T-helper 2 cell treated with Interferon-gamma antibody and Interleukin-4, amounts not matched to agents 100 ng/mL and 5 ng/mL, for 36 hours (primary cell): ENCODE data around the gene CYB5A. TPM values are rescaled to one million over a fixed set of nuclear protein-coding genes. Genes with fewer than 3 reads are reported as not detected.
"Not testable (repeated sequence)": the region's sequence is repeated elsewhere in the genome, so short reads cannot be mapped to it uniquely, and the experiment has no call there.

Experiments used
- intact Hi-C: fragments of 100-400 bp; cut with micrococcal nuclease; formaldehyde crosslinking; loops from one replicate; pipeline ENCODE4 v1.15.1; 2023
- total RNA-seq: library from RNA; stranded (reverse); gene quantifications from 2 replicates; pipeline ENCODE4 v1.2.3, GENCODE V29; 2022

The CYB5A gene
- total RNA-seq, 1 donor from 2014 or later = 14.6 TPM

GRCh38 chr18:74299162-74299561 lies 7.4 kb upstream of the CYB5A start:
- intact Hi-C loops = no loop called here

GRCh38 chr18:74294526-74294925 lies 2.8 kb upstream of the CYB5A start:
- intact Hi-C loops = loop anchor here (5.0 kb wide), 1 partner anchor 918 kb away; the partner anchor contains the start of gene TSHZ1

DNA sequence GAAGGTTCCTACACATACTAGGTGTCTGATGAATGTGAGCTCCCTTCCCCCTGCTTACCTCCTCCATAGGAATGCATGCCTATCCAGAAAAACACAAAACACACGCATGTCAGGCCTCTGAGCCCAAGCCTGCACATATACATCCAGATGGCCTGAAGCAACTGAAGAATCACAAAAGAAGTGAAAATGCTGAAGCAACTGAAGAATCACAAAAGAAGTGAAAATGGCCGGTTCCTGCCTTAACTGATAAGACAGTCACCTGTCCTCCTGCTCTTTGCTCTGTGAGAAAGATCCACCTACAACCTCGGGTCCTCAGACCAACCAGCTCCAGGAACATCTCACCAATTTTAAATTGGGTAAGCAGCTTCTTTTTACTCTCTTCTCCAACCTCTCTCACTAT lies 1.2 kb upstream of the CYB5A start:
- intact Hi-C loops = loop anchor here (1.0 to 5.0 kb wide), 4 partner anchors 146 to 919 kb away; partner anchors contain the start of genes CNDP2, FBXO15, TSHZ1 and ZNF407

DNA sequence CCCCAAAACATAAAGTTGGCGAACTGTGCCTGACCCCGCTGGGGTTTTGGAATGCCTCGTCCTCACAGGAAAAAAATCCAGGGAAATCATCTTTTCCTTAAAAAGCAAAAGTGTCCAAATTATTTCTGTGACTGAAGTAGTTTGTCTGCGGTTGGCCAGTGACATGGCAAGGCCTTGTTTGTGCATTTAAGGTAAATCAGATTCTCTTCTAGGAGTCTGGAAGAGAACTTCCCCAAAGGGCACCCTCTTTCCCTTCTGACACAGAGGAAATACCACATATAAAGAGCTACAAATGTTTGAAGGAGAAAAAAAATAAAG lies 737 bp upstream of the CYB5A start:
- intact Hi-C loops = loop anchor here (1.0 to 5.0 kb wide), 4 partner anchors 145 to 920 kb away; partner anchors contain the start of genes CNDP2, FBXO15, TSHZ1 and ZNF407

GRCh38 chr18:74291472-74291770 lies 342 bp downstream of the CYB5A start:
- intact Hi-C loops = loop anchor here (5.0 kb wide), 1 partner anchor 921 kb away; the partner anchor contains the start of gene TSHZ1

- intact Hi-C loops = loop anchor here (5.0 kb wide), 1 partner anchor 921 kb away; the partner anchor contains the start of gene TSHZ1
These were observed 830 bp downstream of the CYB5A start for GRCh38 chr18:74290794-74291471.

DNA sequence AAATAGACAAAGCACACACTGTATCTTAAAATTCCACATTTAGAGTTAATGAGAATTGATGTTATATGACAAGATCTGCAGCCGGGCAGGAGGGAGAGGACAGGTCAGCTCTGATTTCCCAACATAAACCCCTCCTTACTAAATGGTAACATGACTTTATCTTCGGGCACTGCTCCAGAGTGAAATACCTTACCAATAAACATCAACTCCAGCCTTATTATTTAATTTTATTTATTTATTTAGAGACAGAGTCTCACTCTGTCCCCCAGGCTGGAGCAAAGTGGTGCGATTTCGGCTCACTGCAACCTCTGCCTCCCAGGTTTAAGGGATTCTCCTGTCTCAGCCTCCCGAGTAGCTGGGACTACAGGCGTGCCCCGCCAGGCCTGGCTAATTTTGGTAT lies 1.7 kb downstream of the CYB5A start:
- intact Hi-C loops = loop anchor here (5.0 kb wide), 1 partner anchor 922 kb away; the partner anchor contains the start of gene TSHZ1

- intact Hi-C loops = no loop called here
These were observed 2.6 kb downstream of the CYB5A start for GRCh38 chr18:74289137-74289536.

GRCh38 chr18:74288730-74289129 lies 3.0 kb downstream of the CYB5A start:
- intact Hi-C loops = no loop called here

DNA sequence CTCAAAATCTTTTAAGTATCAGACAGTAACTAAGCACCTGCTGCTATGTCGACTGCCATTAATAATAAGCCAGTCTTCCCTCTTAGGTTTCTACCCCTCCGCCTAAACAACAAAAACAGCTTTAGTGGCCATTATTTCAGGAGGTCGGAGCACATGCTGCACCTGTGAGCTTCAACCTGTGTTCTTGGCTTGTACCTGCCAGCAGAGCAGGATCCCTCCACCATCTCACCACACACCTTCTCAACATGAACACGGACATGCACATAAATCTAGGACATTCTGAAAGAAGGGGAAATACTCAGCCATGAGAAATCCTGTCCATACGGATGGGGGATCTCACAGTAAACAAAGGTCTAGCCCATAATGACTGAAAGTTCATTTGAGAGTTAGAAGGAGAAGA lies 3.7 kb downstream of the CYB5A start:
- intact Hi-C loops = no loop called here

GRCh38 chr18:74286856-74287255 lies 4.9 kb downstream of the CYB5A start:
- intact Hi-C loops = no loop called here

- intact Hi-C loops = no loop called here
These were observed 5.5 kb downstream of the CYB5A start for GRCh38 chr18:74286106-74286855.

DNA sequence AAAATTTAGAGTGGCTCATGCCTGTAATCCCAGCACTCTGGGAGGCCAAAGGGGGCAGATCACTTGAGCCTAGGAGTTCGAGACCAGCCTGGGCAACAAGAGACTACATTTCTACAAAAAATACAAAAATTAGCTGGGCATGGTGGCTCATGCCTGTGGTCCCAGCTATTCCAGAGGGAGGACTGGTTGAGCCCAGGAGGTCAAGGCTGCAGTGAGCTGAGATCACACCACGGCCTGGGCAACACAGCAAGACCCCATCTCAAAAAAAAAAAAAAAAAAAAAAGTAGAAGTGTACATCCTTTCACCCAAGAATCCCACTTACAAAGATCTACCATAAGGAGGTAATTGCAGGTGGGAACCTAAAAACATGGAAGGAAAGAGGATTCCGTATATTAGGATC lies 6.2 kb downstream of the CYB5A start:
- intact Hi-C loops = not testable (repeated sequence)

DNA sequence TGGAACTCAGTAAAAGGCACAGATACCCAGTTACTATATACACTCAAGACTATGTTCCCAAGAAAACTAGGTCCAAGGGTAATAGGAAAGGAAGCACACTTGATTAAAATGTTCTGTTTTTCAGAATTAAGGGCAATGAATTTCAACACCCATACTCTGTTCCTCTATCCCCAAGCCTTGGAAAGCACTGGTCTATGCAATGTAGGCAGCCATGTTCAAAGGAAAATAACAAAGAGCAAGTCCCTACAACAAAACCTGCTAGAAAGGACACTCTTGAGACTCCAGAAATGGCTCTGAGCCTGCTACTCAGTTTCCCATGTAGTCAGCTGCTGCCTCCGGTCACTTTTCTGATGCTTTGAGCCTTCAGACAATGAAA lies 6.8 kb downstream of the CYB5A start:
- intact Hi-C loops = no loop called here

GRCh38 chr18:74284191-74284979 lies 7.4 kb downstream of the CYB5A start:
- intact Hi-C loops = no loop called here

DNA sequence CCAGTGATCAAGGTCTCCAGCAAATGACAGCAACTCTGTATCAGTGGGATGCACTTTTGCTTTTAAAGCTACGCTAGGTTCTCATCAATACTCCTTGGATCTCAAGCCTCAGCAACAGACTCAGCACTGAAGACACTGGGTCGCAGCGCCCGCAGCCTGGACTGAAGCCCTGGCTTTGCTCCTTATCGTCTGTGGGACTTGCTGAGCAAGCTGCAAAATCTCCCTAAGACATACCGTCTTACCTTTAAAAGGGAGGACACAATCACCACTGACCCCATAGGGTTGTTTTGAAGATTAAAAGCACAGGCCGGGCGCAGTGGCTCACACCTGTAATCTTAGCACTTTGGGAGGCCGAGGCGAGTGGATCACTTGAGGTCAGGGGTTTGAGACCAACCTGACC lies 8.1 kb downstream of the CYB5A start:
- intact Hi-C loops = no loop called here

DNA sequence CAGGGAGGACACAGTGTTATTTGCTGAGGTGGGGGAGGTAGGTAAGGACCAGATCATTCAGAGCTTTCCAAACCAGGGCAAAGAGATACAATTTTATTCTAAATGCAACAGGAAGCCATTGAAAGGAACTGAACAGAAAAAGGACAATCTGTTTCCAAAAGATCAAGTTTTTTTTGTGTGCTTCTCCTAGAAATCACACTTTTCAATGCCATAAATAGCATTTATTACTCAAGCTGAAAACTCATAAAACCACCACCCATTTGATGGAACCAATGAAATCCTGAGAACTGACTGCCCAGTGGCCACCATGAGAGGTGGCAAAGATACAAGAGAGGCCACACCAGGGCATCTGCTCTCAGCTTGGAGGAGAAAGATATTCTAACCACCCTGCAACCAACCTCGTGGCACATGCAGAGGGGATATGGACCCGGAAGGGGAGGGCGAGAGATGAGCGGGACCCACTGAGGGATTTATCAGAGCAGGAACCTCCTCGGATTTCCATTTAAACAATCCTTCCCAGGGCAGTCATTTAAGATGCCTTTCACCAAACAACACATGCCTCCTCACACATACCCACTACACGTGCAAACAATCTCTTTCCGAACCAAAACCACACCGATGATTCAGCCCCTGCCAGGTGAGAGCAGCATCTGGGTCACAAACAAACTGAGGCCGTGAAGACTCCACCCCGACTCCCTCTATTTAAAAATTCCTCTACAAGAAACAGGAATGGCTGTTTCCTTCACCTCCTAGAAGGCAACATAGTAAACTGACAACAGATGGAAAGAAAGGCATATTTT lies 8.8 kb downstream of the CYB5A start:
- intact Hi-C loops = no loop called here

GRCh38 chr18:74281980-74282754 lies 9.6 kb downstream of the CYB5A start:
- intact Hi-C loops = no loop called here

DNA sequence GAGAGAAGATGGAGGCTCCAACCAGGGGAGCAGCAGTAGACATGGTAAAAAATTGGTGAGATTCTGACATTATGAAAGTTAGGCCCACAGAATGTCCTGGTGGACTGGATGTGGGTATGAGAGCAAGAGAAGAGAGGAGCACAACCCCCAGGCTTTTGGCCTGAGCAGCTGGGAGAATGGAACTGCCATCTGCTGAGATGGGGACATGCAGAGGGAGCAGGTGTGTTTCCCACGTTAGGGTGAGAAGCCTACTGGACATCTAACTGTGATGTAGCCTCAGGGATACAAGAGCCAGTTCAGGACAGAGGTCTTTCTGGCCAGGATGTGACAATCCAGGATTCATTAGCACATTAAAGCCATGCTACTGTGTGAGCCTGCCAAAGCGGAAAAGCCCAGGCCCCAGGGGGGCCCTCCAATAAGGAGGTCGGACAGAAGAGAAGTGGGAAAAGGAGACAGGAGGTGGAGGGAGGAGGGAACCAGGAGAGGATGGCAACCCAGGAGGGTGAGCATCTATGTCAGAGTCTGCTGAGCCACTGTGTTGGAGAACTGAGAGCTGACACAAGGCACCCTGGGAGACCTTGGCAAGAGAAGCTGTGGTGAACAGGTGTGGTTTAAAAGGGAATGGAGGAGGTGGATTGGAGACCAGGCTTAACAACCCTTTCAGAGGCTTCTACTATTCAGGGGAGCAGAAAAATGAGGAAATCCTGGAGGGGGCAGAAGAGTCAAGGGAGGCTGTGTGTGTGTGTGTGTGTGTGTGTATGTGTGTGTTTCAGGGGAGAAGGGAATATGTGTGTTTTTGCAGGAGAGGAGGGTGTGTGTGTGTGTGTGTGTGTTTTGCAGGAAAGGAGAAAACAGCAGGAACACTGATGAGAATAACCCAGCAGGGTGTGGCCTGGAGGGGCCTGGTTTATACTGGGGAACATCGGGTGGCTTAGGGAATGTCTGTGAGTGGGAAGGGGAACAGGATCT lies 10.5 kb downstream of the CYB5A start:
- intact Hi-C loops = no loop called here
